ENCODE data around the gene JPH2. TPM values are rescaled to one million over a fixed set of nuclear protein-coding genes. Genes with fewer than 3 reads are reported as not detected.
A peak's percentile ranks its signal among the peaks of the same experiment; 100 is the strongest.

The JPH2 gene
- total RNA-seq, 2 experiments from 2014 or later: 0.12 to 0.14 TPM

DNA sequence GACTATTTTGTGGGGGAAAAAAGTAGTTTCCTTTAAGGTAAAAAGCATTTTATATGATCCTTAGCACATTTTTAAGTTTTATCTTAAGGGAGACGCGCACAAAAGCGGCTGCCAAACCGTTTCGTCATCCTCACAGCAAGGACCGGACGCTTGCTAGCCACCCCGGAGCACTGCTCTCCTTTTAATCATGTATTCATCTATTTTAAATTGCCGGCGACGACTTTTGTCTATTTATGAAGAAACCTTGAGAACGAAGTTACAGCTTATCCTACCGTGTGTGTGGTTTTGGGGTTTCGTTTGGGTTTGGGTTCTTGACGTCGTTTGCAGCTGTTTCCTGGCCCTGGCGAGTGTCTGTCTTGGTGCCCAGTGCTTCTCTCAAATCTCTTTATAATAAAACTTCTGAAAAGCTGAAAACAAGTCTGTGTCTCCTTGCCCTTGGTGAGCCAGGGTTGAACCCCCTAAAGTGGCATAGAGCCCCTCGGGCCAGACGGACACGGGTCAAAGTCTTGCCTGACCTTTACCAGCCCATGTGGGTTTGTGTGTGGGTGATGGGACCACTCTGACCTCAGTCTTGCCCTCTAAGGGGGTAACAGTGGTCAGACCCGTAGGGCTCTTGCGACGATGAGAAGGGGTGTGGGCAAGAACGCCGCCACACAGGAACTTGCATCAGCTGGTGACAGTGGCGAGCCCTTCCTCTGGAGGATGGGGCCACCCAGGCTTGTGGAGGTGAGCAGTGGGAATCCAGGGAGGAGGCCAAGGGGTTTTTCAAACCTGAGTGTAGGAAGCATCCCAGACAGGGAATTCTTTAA, 117.6 kb downstream of the JPH2 start:
- Mint-ChIP-seq H3K36me3 (peaks cover 1% of the 10 kb centered on the region), H3K27me3 (no peaks in the 10 kb centered on the region), H3K4me1 (peaks cover 64% of the 10 kb centered on the region), H3K27ac (peak overlapping the region; percentile 89), H3K4me3 (peak overlapping the region; percentile 80), H3K9me3 (no peaks in the 10 kb centered on the region)
- peak; percentile 72 for DNase-seq

DNA sequence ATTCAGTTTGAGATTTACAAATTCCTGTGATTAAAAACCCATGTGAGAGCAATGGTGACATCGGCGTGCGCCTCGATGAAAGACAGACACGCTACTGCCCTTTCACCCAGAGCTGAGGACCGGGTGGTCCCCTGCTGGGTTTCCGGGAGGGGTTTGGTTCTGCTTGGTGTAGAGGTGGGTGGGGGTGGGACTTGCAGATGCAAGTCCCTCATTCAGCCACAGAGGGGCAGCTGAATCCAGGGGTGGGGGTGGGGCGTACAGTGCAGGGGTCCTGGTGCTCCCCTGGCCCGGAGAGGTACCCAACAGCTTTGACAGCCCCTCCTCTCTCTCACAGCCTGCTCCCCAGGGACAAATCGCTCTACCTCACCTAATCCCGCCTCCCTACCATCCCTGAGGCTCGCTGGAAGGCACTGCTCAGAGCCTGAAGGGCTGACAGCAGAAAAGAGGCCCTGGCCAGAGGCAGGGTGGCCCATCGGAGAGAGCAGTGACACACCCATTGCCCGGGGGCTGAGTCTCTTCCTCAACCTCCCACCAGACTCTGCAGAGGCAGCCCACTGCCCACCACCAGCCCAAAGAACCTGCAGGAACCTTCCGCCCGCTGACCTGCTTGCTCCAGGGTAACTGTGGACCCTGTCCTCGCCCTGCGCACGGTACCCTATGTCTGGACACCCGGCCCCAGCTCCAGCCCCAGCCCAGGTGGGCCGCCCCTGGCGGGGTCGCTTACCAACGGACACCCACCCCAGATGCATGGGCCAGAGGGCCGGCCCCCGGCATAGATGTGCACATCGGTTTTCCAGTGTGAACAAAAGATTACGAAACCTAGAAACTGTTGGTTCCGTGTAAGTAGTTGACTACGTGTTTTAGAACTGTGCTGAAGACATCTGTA, 118.4 kb downstream of the JPH2 start:
- H3K9me3 Mint-ChIP-seq: no peaks in the 10 kb centered on the region
- peak overlapping the region; percentile 89 for H3K27ac Mint-ChIP-seq
- peaks cover 56% of the 10 kb centered on the region for H3K4me1 Mint-ChIP-seq
- peaks cover 1% of the 10 kb centered on the region for H3K36me3 Mint-ChIP-seq
- peak overlapping the region; percentile 80 for H3K4me3 Mint-ChIP-seq
- H3K27me3 Mint-ChIP-seq: no peaks in the 10 kb centered on the region
- peak; percentile 31 for DNase-seq

DNA sequence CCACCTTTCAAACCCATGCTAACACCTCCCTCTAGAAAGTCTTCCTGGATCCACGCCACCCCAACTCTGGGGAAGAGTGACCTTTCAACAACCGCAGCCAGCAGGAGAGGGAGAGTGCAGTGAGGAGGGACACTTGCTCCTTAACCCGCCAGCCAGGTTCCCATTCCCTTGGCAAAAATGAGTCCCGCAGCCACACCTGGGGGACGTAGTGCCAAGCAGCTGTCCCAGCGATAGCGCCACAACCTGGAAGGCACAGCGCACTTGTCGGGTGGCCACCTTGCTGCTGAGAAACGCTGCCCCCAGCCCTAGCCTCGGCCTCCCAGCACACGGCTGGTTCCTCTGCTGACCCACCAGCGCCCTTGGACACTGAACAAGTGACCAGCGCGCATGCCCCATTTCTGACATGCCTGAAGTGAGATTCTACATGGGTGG, 119.3 kb downstream of the JPH2 start:
- DNase-seq: no peak
- Mint-ChIP-seq H3K4me3 (no peak overlapping the region), H3K27ac (peak overlapping the region; percentile 35), H3K9me3 (no peaks in the 10 kb centered on the region), H3K36me3 (peaks cover 1% of the 10 kb centered on the region), H3K4me1 (peaks cover 49% of the 10 kb centered on the region), H3K27me3 (no peaks in the 10 kb centered on the region)

DNA sequence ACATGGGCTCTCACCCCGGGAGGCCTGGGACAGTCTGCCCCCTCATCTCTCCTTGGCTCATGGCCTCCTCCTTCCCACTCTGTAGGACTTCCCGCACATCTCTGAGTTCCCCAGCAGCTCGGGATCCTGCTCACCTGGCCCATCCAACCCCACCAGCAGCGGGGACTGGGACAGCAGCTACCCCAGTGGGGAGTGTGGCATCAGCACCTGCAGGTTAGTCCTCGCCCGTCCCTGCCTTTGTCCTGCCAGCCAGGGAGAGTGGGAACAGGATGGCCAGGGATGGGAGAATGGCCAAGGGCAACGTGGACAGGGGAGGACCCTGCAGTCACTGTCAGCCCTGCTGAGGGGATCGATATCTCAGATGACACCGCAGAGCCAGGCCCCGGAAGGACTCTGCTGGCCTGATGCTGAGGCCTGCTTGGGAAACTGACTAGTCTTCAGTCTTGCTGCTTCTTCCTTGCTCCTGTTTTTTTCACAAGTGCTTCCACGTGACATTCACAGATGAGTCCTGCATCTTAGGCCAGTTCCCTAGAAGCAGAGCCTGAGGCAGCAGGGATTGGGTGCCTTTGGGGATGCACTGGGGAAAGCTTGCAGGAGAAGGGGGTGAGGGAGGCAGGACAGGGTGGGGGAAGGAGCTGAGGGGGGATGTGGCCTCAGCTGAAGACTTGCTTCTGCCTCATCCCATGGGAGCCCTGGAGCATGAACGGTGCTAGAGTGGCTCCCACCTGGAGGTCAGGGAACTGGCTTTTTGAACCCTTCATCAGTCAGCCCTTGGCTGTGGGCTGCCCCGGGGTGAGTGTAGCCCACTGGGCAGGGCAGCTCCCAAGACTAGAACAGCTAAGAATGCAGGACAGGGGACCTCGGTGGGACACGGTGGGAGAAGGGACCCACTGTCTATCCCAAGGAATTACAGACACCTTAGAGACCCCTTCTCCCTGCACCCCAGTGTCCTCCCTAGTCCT, 120.1 kb downstream of the JPH2 start:
- H3K4me3 Mint-ChIP-seq: no peak overlapping the region
- DNase-seq: no peak

DNA sequence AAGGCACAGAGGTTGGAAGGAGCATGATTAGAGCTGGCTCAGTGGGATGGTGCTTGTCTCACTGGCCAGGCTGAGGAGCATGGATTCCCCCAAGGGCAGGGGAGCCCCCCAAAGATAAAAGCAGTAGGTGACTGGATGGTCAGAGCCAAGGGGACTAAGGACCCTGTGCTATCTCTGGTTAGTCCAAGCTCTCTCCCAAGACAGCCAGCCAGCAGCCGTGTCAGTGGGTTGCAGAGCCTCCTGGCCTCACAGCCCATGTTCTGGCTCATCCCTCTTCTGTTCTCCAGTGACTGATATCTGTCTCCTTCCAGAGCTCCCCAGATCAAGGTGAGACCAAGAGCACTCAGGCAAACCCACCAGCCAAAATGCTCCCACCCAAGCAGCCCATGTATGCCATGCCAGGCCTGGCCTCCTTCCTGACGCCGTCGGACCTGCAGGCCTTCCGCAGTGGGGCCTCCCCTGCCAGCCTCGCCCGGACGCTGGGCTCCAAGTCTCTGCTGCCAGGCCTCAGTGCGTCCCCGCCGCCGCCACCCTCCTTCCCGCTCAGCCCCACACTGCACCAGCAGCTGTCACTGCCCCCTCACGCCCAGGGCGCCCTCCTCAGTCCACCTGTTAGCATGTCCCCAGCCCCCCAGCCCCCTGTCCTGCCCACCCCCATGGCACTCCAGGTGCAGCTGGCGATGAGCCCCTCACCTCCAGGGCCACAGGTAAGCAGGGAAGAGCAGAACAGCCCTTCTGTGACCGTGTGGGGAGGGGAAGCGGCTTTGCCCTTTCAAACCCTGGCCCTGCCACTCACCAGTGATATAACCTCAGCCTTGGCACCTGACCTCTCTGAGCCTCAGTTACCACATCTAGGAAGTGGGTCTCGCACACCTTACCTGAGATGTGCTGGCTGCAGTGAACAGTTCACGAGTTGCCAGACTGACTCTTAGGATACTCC, 121.3 kb downstream of the JPH2 start:
- no peak for DNase-seq
- H3K4me1 Mint-ChIP-seq: peaks cover 32% of the 10 kb centered on the region
- no peak overlapping the region for H3K4me3 Mint-ChIP-seq
- no peak overlapping the region for H3K27ac Mint-ChIP-seq
- H3K9me3 Mint-ChIP-seq: no peaks in the 10 kb centered on the region
- no peaks in the 10 kb centered on the region for H3K36me3 Mint-ChIP-seq
- H3K27me3 Mint-ChIP-seq: no peaks in the 10 kb centered on the region

More for the DNA sequence above, 120.1 kb downstream of the JPH2 start:
- Mint-ChIP-seq H3K36me3 (peaks cover under 1% of the 10 kb centered on the region), H3K27me3 (no peaks in the 10 kb centered on the region), H3K9me3 (no peaks in the 10 kb centered on the region), H3K4me1 (peaks cover 44% of the 10 kb centered on the region), H3K27ac (no peak overlapping the region)

DNA sequence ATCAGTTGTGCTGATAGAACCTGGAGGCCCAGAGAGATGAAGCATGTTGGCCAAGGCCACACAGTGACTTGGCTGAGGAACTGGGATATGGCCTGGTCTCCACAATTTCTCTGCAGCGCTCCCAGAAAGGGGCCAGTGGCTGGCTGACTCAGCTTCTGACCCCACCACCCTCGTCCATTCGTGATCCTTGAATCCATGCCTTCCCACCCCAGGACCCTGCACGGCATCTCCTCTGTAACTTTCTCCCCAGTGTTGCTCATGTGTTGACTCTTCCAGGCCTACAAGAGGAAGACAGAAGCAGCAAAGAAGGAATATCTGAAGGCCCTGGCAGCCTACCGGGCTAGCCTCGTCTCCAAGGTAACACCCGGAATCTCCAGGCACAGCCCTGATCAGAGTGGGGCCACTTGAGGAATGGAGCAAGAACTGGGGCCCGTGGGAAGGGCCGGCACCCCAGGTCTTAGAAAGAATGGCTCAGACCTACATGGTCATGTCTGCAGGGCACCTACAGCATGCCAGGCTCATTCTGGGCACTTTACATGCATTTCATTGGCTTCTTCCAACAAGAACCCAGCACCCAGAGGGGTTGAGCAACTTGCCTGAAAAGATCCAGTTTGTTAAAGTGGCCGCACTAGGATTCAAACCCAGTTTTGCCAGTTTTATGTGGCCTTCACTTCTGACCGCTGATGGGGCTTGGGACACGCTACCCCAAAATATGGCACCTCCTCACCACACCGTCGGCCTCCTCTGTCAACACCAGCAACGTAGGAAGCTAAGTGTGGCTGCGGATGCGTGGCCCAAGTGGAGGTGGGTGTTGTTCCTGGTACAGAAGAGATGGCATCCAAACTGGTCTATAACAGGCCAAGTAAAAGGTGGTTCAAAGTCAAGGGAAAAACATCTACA, 122.2 kb downstream of the JPH2 start:
- no peaks in the 10 kb centered on the region for H3K9me3 Mint-ChIP-seq
- H3K27me3 Mint-ChIP-seq: no peaks in the 10 kb centered on the region
- H3K27ac Mint-ChIP-seq: no peak overlapping the region
- H3K4me3 Mint-ChIP-seq: no peak overlapping the region
- H3K36me3 Mint-ChIP-seq: no peaks in the 10 kb centered on the region
- H3K4me1 Mint-ChIP-seq: peaks cover 23% of the 10 kb centered on the region
- no peak for DNase-seq

Other genes with a start within 250 kb of the JPH2 start
- 10 to 100 TPM; 25.5 to 26.4 TPM for gene OSER1, start 23.6 kb upstream of the JPH2 start, total RNA-seq
- gene GDAP1L1, start 60.1 kb upstream of the JPH2 start, total RNA-seq: under 1 TPM in 1 of 2 experiments, not detected in 1; 0.12 TPM
- 1 to 10 TPM; 1.9 to 2.1 TPM for gene FITM2, start 124.0 kb upstream of the JPH2 start, total RNA-seq
- gene R3HDML, start 149.9 kb upstream of the JPH2 start, total RNA-seq: not detected
- gene HNF4A, start 168.5 kb upstream of the JPH2 start, total RNA-seq: not detected